Stimulated activated CD8-positive, alpha-beta memory T cell treated with anti-CD3 and anti-CD28 coated beads, Interleukin-4, amount 100 ng/mL, for 48 hours (primary cell): ENCODE results near the gene MINDY2.

Experiments
- DNase-seq: peaks from one replicate; pipeline ENCODE4 v3.0.0-alpha.2; 2020

The MINDY2 gene

DNA sequence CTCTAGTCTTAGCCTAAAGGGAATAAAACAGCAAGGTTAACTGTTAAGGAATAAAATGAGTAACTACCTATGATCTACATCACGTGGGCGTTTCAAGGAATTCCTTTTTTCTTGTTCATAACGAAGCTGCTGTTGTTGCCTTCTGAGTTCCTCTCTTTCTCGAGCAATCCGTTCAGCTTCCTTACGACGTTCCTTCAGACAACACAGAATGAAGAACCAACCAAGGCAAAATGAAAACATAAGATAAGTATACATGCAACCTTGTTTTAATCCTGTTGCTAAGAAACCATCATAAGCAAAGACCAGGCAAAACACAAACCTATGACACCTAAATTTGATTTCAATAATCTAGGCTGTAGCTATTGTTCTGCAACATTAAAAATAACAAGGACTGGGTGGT, 118.3 kb downstream of the MINDY2 start:
- no peak for DNase-seq

DNA sequence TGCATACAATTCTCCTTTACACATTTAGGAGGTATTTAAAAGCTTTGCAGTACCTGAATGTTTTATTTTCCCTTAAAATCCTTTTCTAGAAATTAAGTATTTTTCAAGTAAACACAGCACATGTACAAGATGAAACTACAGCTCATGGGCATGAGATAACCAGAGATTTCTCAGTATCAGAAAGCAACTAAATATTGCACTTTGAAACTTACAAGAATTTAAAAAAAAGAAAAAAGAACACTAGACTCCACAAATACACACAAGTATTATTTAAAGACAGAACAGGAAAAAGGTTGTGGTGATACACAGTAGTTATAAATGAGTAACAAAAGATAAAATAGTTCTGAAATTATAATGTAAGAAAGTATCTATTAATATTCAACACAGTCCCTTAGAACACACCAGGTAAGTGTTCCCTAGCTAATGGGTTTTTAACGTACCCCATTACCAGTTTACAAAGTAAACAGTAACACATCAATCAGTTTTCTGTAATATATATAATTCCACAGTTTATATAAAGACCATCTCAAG, 127.1 kb downstream of the MINDY2 start:
- no peak for DNase-seq

DNA sequence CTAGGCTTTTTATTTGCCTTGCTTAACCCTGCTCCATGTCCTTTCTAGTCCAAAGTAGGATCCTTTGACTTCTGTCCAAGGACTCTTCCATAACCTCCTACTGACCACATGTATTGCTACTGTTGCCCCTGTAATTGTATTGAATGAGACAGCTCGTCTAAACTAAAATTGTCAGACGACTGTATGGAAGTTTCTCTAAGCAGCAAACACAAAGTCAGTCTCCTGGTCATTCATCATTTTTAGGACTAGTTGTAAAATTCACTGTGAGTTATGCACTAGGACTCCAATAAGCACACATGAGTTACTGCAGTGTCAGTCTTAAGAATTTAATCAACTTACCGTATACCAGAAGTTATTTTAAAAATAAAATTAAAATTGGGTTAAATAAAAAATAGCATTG, 129.5 kb downstream of the MINDY2 start:
- no peak for DNase-seq

DNA sequence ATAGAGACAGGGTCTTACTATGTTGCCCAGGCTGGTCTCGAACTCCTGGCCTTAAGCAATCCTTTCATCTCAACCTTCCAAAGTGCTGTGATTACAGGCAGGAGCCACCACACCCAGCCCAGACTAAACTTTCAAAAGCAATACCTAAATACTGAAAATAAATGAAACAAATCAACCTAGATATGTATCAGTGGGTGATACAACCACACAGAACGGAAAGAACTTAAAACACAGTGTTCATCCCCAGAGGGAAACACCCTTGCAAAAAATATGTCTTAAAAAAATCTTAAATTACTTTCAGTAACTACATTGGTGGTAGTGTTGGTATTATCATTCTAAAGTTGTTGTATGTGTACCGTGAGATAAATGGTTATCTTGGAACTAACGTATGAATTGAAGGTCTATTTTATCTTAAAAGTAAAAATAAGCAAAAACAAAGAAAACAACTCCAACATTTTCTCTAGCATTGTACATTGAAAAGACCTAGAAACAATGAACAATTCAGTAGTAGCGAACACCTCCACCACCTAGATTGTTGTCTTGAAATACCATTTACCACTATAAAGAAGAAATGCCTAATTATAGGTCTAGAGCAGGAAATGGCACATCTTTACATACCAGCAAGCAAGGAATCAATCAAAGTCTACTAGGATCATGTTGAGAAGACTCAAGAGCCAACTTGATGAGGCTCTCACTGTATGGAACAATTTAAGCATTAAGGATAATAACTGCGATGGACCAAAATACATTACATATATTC, 137.6 kb downstream of the MINDY2 start:
- DNase-seq: no peak

DNA sequence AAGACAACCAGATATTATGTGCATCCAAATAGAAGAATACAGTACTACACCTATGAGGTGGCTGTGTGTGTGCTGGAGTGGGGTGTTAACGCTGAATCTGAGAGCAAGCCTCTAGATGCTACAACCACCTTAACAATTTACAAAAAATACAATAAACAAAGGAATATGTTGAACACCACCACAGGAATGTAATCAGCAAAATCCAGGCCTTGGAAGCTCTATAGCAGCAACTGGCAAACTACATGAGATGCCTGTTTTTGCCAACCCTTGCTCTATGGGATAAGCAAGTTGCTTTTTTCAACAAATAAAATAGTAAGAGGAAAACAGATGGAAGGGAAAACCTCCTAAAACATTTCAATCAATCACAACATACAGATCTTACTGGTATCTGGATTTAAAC, 138.5 kb downstream of the MINDY2 start:
- DNase-seq: no peak

DNA sequence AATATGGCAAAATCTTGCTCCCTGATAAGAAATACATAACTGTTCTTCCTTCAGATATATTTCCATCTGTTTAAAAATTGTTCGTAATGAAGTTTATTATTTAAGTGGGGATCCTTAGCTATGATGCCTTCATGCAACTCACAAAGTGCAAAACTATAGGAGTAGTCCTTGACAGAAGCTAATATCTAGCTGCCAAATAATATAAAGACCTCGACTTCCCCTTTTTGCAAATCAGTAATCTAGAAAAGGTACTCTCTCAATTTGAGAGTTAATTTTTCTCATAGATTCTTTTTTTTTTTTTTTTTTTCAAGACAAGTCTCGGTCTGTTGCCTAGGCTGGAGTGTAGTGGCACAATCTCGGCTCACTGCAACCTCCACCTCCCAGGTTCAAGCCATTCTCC, 139.4 kb downstream of the MINDY2 start:
- DNase-seq: no peak
